Activated naive CD4-positive, alpha-beta T cell treated with anti-CD3 and anti-CD28 coated beads, Interleukin-2, amount 50 U/mL, for 24 hours (primary cell): Measurements from ENCODE around the gene GIGYF1.
A peak's percentile ranks its signal among the peaks of the same experiment; 100 is the strongest.
"Not testable (repeated sequence)": the region's sequence is repeated elsewhere in the genome, so short reads cannot be mapped to it uniquely, and the experiment has no call there.

Experiments used
- H3K27ac Mint-ChIP-seq: one replicate; pipeline ENCODE4 v1.8.0; 2021; ENCODE audit warnings: mild to moderate bottlenecking, mixed read lengths
- H3K27me3 Mint-ChIP-seq: one replicate; pipeline ENCODE4 v1.8.0; 2021; ENCODE audit warnings: mixed read lengths
- H3K36me3 Mint-ChIP-seq: one replicate; pipeline ENCODE4 v1.8.0; 2021; ENCODE audit warnings: mixed read lengths
- H3K4me1 Mint-ChIP-seq: one replicate; pipeline ENCODE4 v1.8.0; 2021; ENCODE audit warnings: mixed read lengths
- H3K4me3 Mint-ChIP-seq: one replicate; pipeline ENCODE4 v1.8.0; 2021; ENCODE audit warnings: mild to moderate bottlenecking, mixed read lengths
- H3K9me3 Mint-ChIP-seq: one replicate; pipeline ENCODE4 v1.8.0; 2021; ENCODE audit warnings: mixed read lengths

The GIGYF1 gene

GRCh38 chr7:100694098-100694745 lies at the start of gene GIGYF1:
Gene GIGYF1 (minus strand): TSS chr7:100694250. CDS start chr7:100688238, 6,012 bp downstream.
- peak within 1 kb of the TSS; percentile 99 for H3K4me3 Mint-ChIP-seq
- H3K4me1 Mint-ChIP-seq: peaks cover 39% of the 10 kb centered on the region
- peaks cover 4% of the 10 kb centered on the region for H3K36me3 Mint-ChIP-seq
- peak within 1 kb of the TSS; percentile 97 for H3K27ac Mint-ChIP-seq
- no peaks in the 10 kb centered on the region for H3K27me3 Mint-ChIP-seq
- H3K9me3 Mint-ChIP-seq: no peaks in the 10 kb centered on the region

- H3K27ac Mint-ChIP-seq: no peak overlapping the region
- H3K36me3 Mint-ChIP-seq: no peaks in the 10 kb centered on the region
- no peaks in the 10 kb centered on the region for H3K9me3 Mint-ChIP-seq
- no peaks in the 10 kb centered on the region for H3K4me1 Mint-ChIP-seq
- peaks cover 2% of the 10 kb centered on the region for H3K27me3 Mint-ChIP-seq
- H3K4me3 Mint-ChIP-seq: no peak overlapping the region
These were observed 45.9 kb upstream of the GIGYF1 start for GRCh38 chr7:100739934-100740333.

DNA sequence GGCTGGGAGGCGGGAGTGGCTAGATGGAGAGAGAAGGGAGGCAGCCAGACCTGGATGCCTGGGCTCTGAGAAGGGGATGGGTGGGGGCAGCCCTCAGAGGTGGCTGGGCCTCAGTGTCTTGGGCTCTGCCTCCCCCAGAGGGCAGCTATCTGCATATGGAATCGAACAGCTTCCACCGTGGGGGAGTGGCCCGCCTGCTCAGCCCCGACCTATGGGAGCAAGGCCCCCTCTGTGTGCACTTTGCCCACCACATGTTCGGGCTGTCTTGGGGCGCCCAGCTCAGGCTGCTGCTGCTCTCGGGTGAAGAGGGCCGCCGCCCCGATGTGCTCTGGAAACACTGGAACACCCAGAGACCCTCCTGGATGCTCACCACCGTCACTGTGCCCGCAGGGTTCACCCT lies 42.6 kb upstream of the GIGYF1 start:
- Mint-ChIP-seq H3K27me3 (no peaks in the 10 kb centered on the region), H3K36me3 (no peaks in the 10 kb centered on the region), H3K27ac (no peak overlapping the region), H3K9me3 (no peaks in the 10 kb centered on the region), H3K4me3 (no peak overlapping the region), H3K4me1 (peaks cover 5% of the 10 kb centered on the region)

DNA sequence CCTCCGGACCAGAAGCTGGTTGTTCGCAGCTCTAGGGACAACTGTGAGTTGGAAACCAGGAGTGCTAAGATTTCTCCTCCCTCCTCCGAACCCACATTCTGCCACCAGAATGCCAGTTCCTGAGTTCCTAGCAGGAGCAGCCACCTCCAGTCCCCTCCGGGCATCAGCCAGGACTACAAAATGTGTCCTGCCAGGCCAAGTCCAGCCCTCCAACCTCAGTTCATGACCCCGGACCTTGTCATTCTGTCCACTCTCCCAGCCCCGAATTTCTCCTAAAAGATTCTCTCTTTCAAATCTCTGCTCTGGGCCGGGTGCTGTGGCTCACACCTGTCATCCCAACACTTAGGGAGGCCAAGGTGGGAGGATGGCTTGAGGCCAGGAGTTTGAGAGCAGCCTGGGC lies 41.7 kb upstream of the GIGYF1 start:
- no peaks in the 10 kb centered on the region for H3K9me3 Mint-ChIP-seq
- peaks cover 5% of the 10 kb centered on the region for H3K4me1 Mint-ChIP-seq

GRCh38 chr7:100731937-100732636 lies 38.0 kb upstream of the GIGYF1 start:
- peaks cover 5% of the 10 kb centered on the region for H3K4me1 Mint-ChIP-seq
- peaks cover 2% of the 10 kb centered on the region for H3K27me3 Mint-ChIP-seq
- H3K36me3 Mint-ChIP-seq: no peaks in the 10 kb centered on the region
- H3K27ac Mint-ChIP-seq: no peak overlapping the region
- H3K4me3 Mint-ChIP-seq: no peak overlapping the region
- H3K9me3 Mint-ChIP-seq: no peaks in the 10 kb centered on the region

More for the DNA sequence above, 41.7 kb upstream of the GIGYF1 start:
- no peaks in the 10 kb centered on the region for H3K36me3 Mint-ChIP-seq
- no peak overlapping the region for H3K27ac Mint-ChIP-seq
- no peaks in the 10 kb centered on the region for H3K27me3 Mint-ChIP-seq
- H3K4me3 Mint-ChIP-seq: no peak overlapping the region

GRCh38 chr7:100730136-100730800 lies 36.2 kb upstream of the GIGYF1 start:
- no peaks in the 10 kb centered on the region for H3K36me3 Mint-ChIP-seq
- no peaks in the 10 kb centered on the region for H3K9me3 Mint-ChIP-seq
- H3K27ac Mint-ChIP-seq: no peak overlapping the region
- no peak overlapping the region for H3K4me3 Mint-ChIP-seq
- peaks cover 6% of the 10 kb centered on the region for H3K4me1 Mint-ChIP-seq
- peaks cover 2% of the 10 kb centered on the region for H3K27me3 Mint-ChIP-seq

DNA sequence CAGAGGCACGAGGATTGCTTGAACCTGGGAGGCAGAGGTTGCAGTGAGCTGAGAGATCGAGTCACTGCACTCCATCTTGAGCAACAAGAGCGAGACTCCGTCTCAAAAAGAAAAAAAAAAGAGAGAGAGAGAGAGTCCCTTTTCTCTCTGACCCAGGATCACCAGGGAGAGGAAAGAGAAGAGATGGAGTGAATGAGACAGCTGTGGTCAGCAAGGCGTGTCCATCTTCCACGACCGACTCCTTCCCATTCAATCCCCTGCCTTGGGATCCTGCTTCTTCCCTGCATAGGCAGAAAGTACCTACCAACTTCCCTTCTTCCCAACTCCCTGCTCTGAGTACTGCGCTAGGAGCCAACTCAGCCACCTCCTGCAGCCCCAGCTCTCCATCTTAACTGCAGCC lies 34.1 kb upstream of the GIGYF1 start:
- Mint-ChIP-seq H3K27ac (no peak overlapping the region), H3K36me3 (no peaks in the 10 kb centered on the region), H3K9me3 (no peaks in the 10 kb centered on the region), H3K4me3 (no peak overlapping the region), H3K4me1 (peaks cover 5% of the 10 kb centered on the region), H3K27me3 (peaks cover 5% of the 10 kb centered on the region)

DNA sequence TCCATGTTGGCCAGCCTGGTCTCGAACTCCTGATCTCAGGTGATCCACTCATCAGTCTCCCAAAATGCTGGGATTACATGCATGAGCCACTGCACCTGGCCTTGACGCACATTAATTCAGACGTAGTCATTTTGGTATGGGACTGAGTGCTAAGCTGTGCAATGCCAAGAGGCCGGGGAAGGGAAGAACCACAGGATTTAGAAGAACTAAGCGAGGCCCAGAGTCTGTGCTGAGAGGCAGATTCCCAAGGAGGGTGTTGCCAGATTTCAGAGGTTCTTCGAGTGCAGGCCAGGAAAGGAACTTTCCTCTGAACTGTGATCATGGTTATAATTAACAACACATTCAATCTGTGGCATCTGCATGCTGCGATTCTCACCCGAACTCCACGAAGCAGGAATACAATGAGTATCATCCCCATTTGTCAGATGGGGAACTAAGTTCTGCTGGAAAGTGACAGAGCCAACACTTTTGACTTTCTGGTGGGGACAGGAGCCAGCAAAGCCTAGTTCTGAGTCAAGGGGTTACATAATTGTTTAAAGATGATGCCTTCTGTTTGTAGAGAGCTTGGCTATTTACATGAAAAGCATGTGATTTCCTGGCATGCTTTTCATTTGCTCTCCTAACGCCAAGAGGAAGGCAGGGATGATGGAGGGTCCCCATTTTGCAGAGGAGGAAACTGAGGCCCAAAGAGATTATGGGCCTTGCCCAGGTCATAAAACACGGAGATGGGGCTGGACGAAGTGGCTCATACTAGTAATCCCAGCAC lies 33.1 kb upstream of the GIGYF1 start:
- no peak overlapping the region for H3K27ac Mint-ChIP-seq
- no peak overlapping the region for H3K4me3 Mint-ChIP-seq
- peaks cover 5% of the 10 kb centered on the region for H3K4me1 Mint-ChIP-seq
- H3K27me3 Mint-ChIP-seq: peaks cover 9% of the 10 kb centered on the region
- H3K9me3 Mint-ChIP-seq: no peaks in the 10 kb centered on the region
- no peaks in the 10 kb centered on the region for H3K36me3 Mint-ChIP-seq

DNA sequence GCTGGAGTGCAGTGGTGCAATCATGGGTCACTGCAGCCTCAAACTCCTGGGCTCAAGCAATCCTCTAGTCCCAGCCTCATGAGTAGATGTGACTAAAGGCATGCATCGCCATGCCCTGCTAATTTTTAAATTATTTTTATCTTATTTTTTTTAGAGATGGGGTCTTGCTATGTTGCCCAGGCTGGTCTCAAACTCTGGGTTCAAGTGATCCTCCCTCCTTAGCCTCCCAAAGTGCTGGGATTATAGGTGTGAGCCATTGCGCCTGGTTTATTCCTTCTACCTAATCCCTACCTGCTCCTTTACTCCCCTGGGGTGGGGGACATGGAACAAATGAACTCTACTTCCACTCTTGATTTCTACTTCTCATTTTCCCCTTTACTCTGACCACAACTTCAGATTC lies 30.3 kb upstream of the GIGYF1 start:
- not testable (repeated sequence) for H3K4me3 Mint-ChIP-seq, H3K9me3 Mint-ChIP-seq, H3K36me3 Mint-ChIP-seq, H3K27ac Mint-ChIP-seq
- peaks cover 25% of the 10 kb centered on the region for H3K27me3 Mint-ChIP-seq
- peaks cover 11% of the 10 kb centered on the region for H3K4me1 Mint-ChIP-seq

GRCh38 chr7:100723732-100724275 lies 29.8 kb upstream of the GIGYF1 start:
- H3K27me3 Mint-ChIP-seq: peaks cover 25% of the 10 kb centered on the region
- H3K4me3 Mint-ChIP-seq: no peak overlapping the region
- H3K4me1 Mint-ChIP-seq: peaks cover 11% of the 10 kb centered on the region
- peaks cover 2% of the 10 kb centered on the region for H3K36me3 Mint-ChIP-seq
- no peaks in the 10 kb centered on the region for H3K9me3 Mint-ChIP-seq
- H3K27ac Mint-ChIP-seq: no peak overlapping the region

DNA sequence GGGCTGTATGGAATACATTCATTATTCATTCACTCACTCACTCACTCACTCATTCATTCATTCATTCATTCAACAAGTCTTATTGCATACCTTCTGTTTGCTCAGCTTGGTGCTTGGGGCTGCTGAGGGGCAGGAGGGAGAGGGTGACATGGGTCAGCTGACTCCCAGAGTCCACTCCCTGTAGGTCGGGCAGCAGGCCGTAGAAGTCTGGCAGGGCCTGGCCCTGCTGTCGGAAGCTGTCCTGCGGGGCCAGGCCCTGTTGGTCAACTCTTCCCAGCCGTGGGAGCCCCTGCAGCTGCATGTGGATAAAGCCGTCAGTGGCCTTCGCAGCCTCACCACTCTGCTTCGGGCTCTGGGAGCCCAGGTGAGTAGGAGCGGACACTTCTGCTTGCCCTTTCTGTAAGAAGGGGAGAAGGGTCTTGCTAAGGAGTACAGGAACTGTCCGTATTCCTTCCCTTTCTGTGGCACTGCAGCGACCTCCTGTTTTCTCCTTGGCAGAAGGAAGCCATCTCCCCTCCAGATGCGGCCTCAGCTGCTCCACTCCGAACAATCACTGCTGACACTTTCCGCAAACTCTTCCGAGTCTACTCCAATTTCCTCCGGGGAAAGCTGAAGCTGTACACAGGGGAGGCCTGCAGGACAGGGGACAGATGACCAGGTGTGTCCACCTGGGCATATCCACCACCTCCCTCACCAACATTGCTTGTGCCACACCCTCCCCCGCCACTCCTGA lies 28.6 kb upstream of the GIGYF1 start:
- Mint-ChIP-seq H3K36me3 (peaks cover 3% of the 10 kb centered on the region), H3K27me3 (peaks cover 25% of the 10 kb centered on the region), H3K4me3 (no peak overlapping the region), H3K9me3 (no peaks in the 10 kb centered on the region), H3K4me1 (peaks cover 11% of the 10 kb centered on the region), H3K27ac (no peak overlapping the region)

- Mint-ChIP-seq H3K36me3 (peaks cover 3% of the 10 kb centered on the region), H3K4me3 (no peak overlapping the region), H3K27ac (no peak overlapping the region), H3K4me1 (peaks cover 11% of the 10 kb centered on the region), H3K27me3 (peaks cover 23% of the 10 kb centered on the region), H3K9me3 (no peaks in the 10 kb centered on the region)
These were observed 27.4 kb upstream of the GIGYF1 start for GRCh38 chr7:100721505-100721812.

DNA sequence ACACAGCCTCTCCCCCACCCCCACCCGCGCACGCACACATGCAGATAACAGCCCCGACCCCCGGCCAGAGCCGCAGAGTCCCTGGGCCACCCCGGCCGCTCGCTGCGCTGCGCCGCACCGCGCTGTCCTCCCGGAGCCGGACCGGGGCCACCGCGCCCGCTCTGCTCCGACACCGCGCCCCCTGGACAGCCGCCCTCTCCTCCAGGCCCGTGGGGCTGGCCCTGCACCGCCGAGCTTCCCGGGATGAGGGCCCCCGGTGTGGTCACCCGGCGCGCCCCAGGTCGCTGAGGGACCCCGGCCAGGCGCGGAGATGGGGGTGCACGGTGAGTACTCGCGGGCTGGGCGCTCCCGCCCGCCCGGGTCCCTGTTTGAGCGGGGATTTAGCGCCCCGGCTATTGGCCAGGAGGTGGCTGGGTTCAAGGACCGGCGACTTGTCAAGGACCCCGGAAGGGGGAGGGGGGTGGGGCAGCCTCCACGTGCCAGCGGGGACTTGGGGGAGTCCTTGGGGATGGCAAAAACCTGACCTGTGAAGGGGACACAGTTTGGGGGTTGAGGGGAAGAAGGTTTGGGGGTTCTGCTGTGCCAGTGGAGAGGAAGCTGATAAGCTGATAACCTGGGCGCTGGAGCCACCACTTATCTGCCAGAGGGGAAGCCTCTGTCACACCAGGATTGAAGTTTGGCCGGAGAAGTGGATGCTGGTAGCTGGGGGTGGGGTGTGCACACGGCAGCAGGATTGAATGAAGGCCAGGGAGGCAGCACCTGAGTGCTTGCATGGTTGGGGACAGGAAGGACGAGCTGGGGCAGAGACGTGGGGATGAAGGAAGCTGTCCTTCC lies 26.8 kb upstream of the GIGYF1 start:
- Mint-ChIP-seq H3K27ac (no peak overlapping the region), H3K4me1 (peaks cover 11% of the 10 kb centered on the region), H3K9me3 (no peaks in the 10 kb centered on the region), H3K27me3 (peaks cover 23% of the 10 kb centered on the region), H3K4me3 (no peak overlapping the region), H3K36me3 (peaks cover 3% of the 10 kb centered on the region)

DNA sequence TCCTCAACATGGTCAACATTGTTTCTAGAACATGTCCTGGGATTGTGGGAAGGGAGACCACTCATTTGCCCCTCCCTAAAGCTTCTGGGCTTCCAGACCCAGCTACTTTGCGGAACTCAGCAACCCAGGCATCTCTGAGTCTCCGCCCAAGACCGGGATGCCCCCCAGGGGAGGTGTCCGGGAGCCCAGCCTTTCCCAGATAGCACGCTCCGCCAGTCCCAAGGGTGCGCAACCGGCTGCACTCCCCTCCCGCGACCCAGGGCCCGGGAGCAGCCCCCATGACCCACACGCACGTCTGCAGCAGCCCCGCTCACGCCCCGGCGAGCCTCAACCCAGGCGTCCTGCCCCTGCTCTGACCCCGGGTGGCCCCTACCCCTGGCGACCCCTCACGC lies 26.2 kb upstream of the GIGYF1 start, which contains the start of gene EPO:
TSS of gene EPO (plus strand) at position 190 of the 392 bp plus-strand sequence. CDS start 513 bp downstream, outside the sequence.
- H3K27ac Mint-ChIP-seq: no peak within 1 kb of the TSS
- peaks cover 23% of the 10 kb centered on the region for H3K27me3 Mint-ChIP-seq
- peaks cover 9% of the 10 kb centered on the region for H3K4me1 Mint-ChIP-seq
- H3K9me3 Mint-ChIP-seq: no peaks in the 10 kb centered on the region
- peaks cover 3% of the 10 kb centered on the region for H3K36me3 Mint-ChIP-seq
- no peak within 1 kb of the TSS for H3K4me3 Mint-ChIP-seq
